KOPT-K1 (cell line): Measurements from ENCODE around the gene SPOCK1.
"Not testable (repeated sequence)": the region's sequence is repeated elsewhere in the genome, so short reads cannot be mapped to it uniquely, and the experiment has no call there.

Experiments
- H3K27ac ChIP-seq: fragments of 200-600 bp; sonication (generic); 2 replicates; pipeline ENCODE4 v1.5.1; 2016; ENCODE audit warnings: antibody characterized with exemption, mild to moderate bottlenecking, low read depth, low read length; ENCODE audit not compliant: poor library complexity, severe bottlenecking
- H3K36me3 ChIP-seq: fragments of 200-600 bp; sonication (generic); 2 replicates; pipeline ENCODE4 v1.5.1; 2017; ENCODE audit warnings: antibody characterized with exemption, mild to moderate bottlenecking, low read length, moderate library complexity; ENCODE audit not compliant: insufficient read depth
- H3K9me3 ChIP-seq: fragments of 200-600 bp; sonication (generic); 2 replicates; pipeline ENCODE4 v1.5.1; 2017; ENCODE audit warnings: antibody characterized with exemption, low read length, mild to moderate bottlenecking; ENCODE audit not compliant: insufficient read depth, poor library complexity, severe bottlenecking

The SPOCK1 gene

GRCh38 chr5:137498736-137499505, at the start of gene SPOCK1:
Gene SPOCK1 (minus strand): TSS chr5:137499326.
- Histone ChIP-seq H3K36me3 (no peaks in the 10 kb centered on the region), H3K27ac (no peak within 1 kb of the TSS), H3K9me3 (no peaks in the 10 kb centered on the region)

- no peak overlapping the region for H3K27ac ChIP-seq
- H3K9me3 ChIP-seq: no peaks in the 10 kb centered on the region
- H3K36me3 ChIP-seq: no peaks in the 10 kb centered on the region
Observed at GRCh38 chr5:137545956-137546355, 46.8 kb upstream of the SPOCK1 start.

DNA sequence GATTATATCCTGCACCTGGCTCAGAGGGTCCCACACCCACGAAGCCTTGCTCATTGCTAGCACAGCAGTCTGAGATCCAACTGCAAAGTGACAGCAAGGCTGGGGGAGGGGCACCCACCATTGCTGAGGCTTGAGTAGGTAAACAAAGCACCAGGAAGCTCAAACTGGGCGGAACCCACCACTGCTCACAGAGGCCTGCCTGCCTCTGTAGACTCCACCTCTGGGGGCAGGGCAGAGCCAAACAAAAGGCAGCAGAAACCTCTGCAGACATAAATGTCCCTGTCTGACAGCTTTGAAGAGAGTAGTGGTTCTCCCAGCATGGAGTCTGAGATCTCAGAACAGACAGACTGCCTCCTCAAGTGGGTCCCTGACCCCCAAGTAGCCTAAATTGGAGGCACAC, 36.3 kb upstream of the SPOCK1 start:
- not testable (repeated sequence) for H3K27ac ChIP-seq, H3K36me3 ChIP-seq, H3K9me3 ChIP-seq

DNA sequence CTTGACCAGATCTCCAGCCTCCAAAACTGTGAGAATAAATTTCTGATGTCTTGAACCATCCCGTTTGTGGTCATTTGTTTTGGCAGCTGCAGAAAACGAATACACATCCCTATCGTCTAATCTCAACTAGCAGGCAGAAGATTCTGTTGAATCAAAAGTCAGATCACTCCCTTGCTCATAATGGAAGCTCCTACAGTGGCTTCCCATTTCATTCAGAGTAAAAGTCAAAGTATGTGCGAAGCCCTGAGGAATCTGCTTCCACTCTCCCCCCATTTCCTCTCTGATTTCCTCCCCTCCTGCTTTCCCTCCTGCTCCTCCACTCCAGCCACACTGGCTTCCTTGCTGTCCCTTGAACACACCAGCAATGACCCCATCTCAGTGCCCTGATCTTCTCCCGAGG, 34.8 kb upstream of the SPOCK1 start:
- no peaks in the 10 kb centered on the region for H3K9me3 ChIP-seq
- H3K36me3 ChIP-seq: no peaks in the 10 kb centered on the region
- H3K27ac ChIP-seq: no peak overlapping the region

DNA sequence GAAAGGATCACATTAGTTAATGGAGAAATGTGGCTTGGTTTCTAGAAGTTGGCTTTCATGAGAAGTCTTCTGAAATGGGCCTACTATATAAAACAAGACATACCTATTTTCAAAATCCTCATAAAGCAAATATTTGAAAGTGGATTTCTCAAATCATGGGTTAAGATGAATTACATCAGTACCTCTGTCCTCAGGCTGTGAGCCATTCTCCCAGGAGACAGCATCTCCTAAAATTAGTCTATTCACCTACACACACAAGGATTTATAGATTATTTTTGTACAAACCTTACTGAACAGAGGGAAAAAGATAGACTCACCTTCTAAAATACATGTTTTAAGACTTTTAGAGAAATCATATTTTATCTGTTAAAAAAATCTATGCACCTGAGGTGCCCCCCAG, 32.1 kb upstream of the SPOCK1 start:
- Histone ChIP-seq H3K9me3 (no peaks in the 10 kb centered on the region), H3K27ac (no peak overlapping the region), H3K36me3 (no peaks in the 10 kb centered on the region)

- no peak overlapping the region for H3K27ac ChIP-seq
- no peaks in the 10 kb centered on the region for H3K36me3 ChIP-seq
- H3K9me3 ChIP-seq: no peaks in the 10 kb centered on the region
Observed at GRCh38 chr5:137521246-137521645, 22.1 kb upstream of the SPOCK1 start.

GRCh38 chr5:137516961-137517360, 17.8 kb upstream of the SPOCK1 start:
- no peaks in the 10 kb centered on the region for H3K9me3 ChIP-seq
- no peak overlapping the region for H3K27ac ChIP-seq
- H3K36me3 ChIP-seq: no peaks in the 10 kb centered on the region

GRCh38 chr5:137516251-137516797, 17.2 kb upstream of the SPOCK1 start:
- no peaks in the 10 kb centered on the region for H3K9me3 ChIP-seq
- H3K27ac ChIP-seq: no peak overlapping the region
- H3K36me3 ChIP-seq: no peaks in the 10 kb centered on the region

DNA sequence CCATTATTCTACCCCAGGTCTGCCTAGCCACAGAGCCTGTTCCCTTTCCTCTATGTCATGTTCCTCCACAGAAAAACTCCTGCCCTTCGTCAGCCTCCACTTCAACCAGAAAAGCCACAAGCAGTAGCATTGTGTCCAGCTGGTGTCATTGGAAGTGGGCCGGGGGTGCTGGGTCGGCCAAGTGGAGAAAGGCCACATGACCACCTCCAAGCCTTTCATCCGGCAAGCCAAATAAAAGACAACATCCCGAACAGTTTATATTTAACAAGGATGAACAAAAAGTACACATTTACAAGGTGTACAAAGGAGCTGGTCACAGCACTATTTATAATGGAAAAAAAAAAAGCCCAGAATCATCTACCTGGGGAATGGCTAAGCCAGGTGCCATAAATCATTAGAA, 16.1 kb upstream of the SPOCK1 start:
- Histone ChIP-seq H3K36me3 (no peaks in the 10 kb centered on the region), H3K27ac (no peak overlapping the region), H3K9me3 (no peaks in the 10 kb centered on the region)

DNA sequence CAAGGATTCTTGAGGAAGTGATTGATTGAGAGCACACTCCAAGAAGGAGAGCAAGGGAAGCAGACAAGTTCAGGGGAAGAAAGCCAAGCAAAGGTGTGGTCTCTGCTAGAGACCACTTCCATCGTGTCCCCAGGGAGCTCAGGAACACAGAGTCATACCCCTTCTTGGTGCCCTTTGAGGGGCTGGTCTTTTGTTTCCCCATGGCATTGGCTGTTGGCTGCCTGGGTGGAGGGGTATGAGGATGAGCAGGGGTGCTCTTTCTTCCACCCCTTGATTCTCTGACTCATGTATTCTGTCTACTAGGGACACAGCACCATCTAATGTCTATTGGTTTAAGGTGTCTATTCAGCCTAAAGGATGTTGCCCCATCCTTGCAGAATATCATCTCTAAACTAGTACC, 11.5 kb upstream of the SPOCK1 start:
- H3K36me3 ChIP-seq: no peaks in the 10 kb centered on the region
- no peak overlapping the region for H3K27ac ChIP-seq
- H3K9me3 ChIP-seq: no peaks in the 10 kb centered on the region

GRCh38 chr5:137507150-137507549, 8.0 kb upstream of the SPOCK1 start:
- Histone ChIP-seq H3K36me3 (no peaks in the 10 kb centered on the region), H3K9me3 (no peaks in the 10 kb centered on the region), H3K27ac (no peak overlapping the region)

- Histone ChIP-seq H3K27ac (no peak overlapping the region), H3K9me3 (no peaks in the 10 kb centered on the region), H3K36me3 (no peaks in the 10 kb centered on the region)
Observed at GRCh38 chr5:137506296-137506695, 7.2 kb upstream of the SPOCK1 start.

DNA sequence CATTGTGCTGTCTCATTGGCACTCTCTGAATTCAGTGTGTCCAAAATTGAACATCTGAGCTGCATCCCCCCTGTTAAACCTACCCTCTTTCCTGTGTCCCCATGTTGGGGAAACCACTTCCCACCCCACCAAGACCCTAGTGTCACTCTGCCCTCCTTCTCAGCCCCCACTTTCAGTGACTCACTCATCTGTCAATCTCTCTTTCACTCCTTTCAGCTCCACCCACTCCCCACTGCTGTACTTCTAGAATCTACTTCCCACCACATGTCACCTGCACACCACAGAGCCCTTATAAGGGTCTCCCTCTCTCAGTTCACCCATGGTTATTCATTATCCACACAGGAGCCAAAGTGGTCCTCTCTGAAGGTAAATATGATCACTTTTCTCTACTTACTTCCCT, 5.8 kb upstream of the SPOCK1 start:
- Histone ChIP-seq H3K36me3 (no peaks in the 10 kb centered on the region), H3K27ac (no peak overlapping the region), H3K9me3 (no peaks in the 10 kb centered on the region)

GRCh38 chr5:137503456-137503855, 4.3 kb upstream of the SPOCK1 start:
- H3K27ac ChIP-seq: no peak overlapping the region
- no peaks in the 10 kb centered on the region for H3K36me3 ChIP-seq
- no peaks in the 10 kb centered on the region for H3K9me3 ChIP-seq

GRCh38 chr5:137502632-137503031, 3.5 kb upstream of the SPOCK1 start:
- Histone ChIP-seq H3K9me3 (no peaks in the 10 kb centered on the region), H3K27ac (no peak overlapping the region), H3K36me3 (no peaks in the 10 kb centered on the region)

DNA sequence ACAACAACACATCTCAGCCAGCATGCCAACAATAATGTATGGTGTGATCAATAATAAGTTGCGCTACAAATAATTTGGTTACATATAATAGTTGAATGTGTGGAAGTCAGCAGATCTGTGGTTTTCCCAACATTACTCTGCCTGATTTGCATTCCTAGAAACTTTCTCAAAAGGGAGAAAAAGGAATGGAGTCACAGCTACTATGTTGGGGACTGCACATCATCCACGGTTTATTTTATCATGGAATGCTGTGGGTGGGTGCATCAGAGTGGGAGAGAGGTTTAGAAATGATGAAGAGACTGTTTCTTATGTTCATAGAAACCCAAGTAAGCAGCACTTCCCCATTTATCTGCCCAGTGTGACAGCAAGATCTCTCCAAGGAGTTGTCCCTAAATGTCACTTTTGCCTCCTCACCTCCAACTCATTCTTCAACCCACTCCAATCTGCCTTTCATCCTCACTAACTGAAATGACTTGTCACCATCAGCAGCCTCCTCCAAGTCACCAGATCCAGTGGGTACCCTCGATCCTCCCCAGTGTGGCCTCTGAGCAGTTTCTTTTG, 2.8 kb upstream of the SPOCK1 start:
- H3K9me3 ChIP-seq: no peaks in the 10 kb centered on the region
- no peaks in the 10 kb centered on the region for H3K36me3 ChIP-seq
- H3K27ac ChIP-seq: no peak overlapping the region
